Measurements from ENCODE around the gene SLC6A12. TPM values are rescaled to one million over a fixed set of nuclear protein-coding genes. Genes with fewer than 3 reads are reported as not detected.

The SLC6A12 gene
- total RNA-seq, 1 experiment from 2014 or later: not detected

- no peaks in the 10 kb centered on the region for H3K9me3 ChIP-seq (ENCODE audit: insufficient read depth, low read depth)
- H4K20me1 ChIP-seq (ENCODE audit: insufficient read depth): no peaks in the 10 kb centered on the region
- no peaks in the 10 kb centered on the region; the same call in 1 of the 2 replicates for H3F3A ChIP-seq (ENCODE audit: insufficient read depth, low read depth)
- H3K4me3 ChIP-seq: no peak overlapping the region
- intact Hi-C loops (cut with micrococcal nuclease; ENCODE audit: unreplicated experiment): no loop called here
- no peak overlapping the region for H3K4me2 ChIP-seq
- TF ChIP-seq CTCF (conservative IDR thresholded peaks at IDR 0.05): no peak
- TF ChIP-seq EZH2 (IDR thresholded peaks at IDR 0.05; ENCODE audit: low read depth): no peak
- POLR2A ChIA-PET (ENCODE audit: unreplicated experiment): no interaction called here
- no peaks in the 10 kb centered on the region for H3K79me2 ChIP-seq (ENCODE audit: low read depth)
- H3K27ac ChIP-seq: no peak overlapping the region
- H3K36me3 ChIP-seq (ENCODE audit: low read depth): no peaks in the 10 kb centered on the region
- no peak overlapping the region for H2AFZ ChIP-seq
- no peaks in the 10 kb centered on the region for H3K4me1 ChIP-seq (replicated peaks; ENCODE audit: insufficient read depth)
- no peak for DNase-seq
- CTCF ChIA-PET: no interaction called here
- H3K27me3 ChIP-seq (ENCODE audit: insufficient read depth, low read depth): peaks cover 80% of the 10 kb centered on the region
- no TSS peak for BruUV-seq (replicated peaks)
- no peaks in the 10 kb centered on the region for H3K9me2 ChIP-seq (ENCODE audit: insufficient read depth)
These were observed 29.4 kb upstream of the SLC6A12 start for GRCh38 chr12:243381-243780.

GRCh38 chr12:242496-242895, 28.5 kb upstream of the SLC6A12 start:
- no peak overlapping the region for H3K4me3 ChIP-seq
- no peak overlapping the region for H3K4me2 ChIP-seq
- no peaks in the 10 kb centered on the region for H3K36me3 ChIP-seq (ENCODE audit: low read depth)
- no peaks in the 10 kb centered on the region for H3K9me3 ChIP-seq (ENCODE audit: insufficient read depth, low read depth)
- H3F3A ChIP-seq (ENCODE audit: insufficient read depth, low read depth): no peaks in the 10 kb centered on the region; the same call in 1 of the 2 replicates
- CTCF ChIA-PET: no interaction called here
- no peaks in the 10 kb centered on the region for H3K9me2 ChIP-seq (ENCODE audit: insufficient read depth)
- POLR2A ChIA-PET (ENCODE audit: unreplicated experiment): no interaction called here
- DNase-seq: no peak
- H3K27me3 ChIP-seq (ENCODE audit: insufficient read depth, low read depth): peaks cover 82% of the 10 kb centered on the region
- no peak overlapping the region for H2AFZ ChIP-seq
- TF ChIP-seq EZH2 (IDR thresholded peaks at IDR 0.05; ENCODE audit: low read depth) (no peak), CTCF (conservative IDR thresholded peaks at IDR 0.05) (no peak)
- intact Hi-C loops (cut with micrococcal nuclease; ENCODE audit: unreplicated experiment): no loop called here
- no peaks in the 10 kb centered on the region for H4K20me1 ChIP-seq (ENCODE audit: insufficient read depth)
- no peaks in the 10 kb centered on the region for H3K4me1 ChIP-seq (replicated peaks; ENCODE audit: insufficient read depth)
- H3K79me2 ChIP-seq (ENCODE audit: low read depth): no peaks in the 10 kb centered on the region
- no peak overlapping the region for H3K27ac ChIP-seq
- no TSS peak for BruUV-seq (replicated peaks)

GRCh38 chr12:241266-241665, 27.3 kb upstream of the SLC6A12 start:
- H3K9me2 ChIP-seq (ENCODE audit: insufficient read depth): no peaks in the 10 kb centered on the region
- no peaks in the 10 kb centered on the region for H3K79me2 ChIP-seq (ENCODE audit: low read depth)
- no peaks in the 10 kb centered on the region for H4K20me1 ChIP-seq (ENCODE audit: insufficient read depth)
- ChIA-PET POLR2A (ENCODE audit: unreplicated experiment) (no interaction called here), CTCF (no interaction called here)
- no peak overlapping the region for H3K27ac ChIP-seq
- no peak overlapping the region for H3K4me3 ChIP-seq
- H2AFZ ChIP-seq: no peak overlapping the region
- no peak overlapping the region for H3K4me2 ChIP-seq
- H3F3A ChIP-seq (ENCODE audit: insufficient read depth, low read depth): no peaks in the 10 kb centered on the region; the same call in 1 of the 2 replicates
- DNase-seq: no peak
- peaks cover 10% of the 10 kb centered on the region; the same call in 1 of the 2 replicates for H3K9me3 ChIP-seq (ENCODE audit: insufficient read depth, low read depth)
- no TSS peak for BruUV-seq (replicated peaks)
- TF ChIP-seq CTCF (conservative IDR thresholded peaks at IDR 0.05) (no peak), EZH2 (IDR thresholded peaks at IDR 0.05; ENCODE audit: low read depth) (no peak)
- H3K27me3 ChIP-seq (ENCODE audit: insufficient read depth, low read depth): peaks cover 88% of the 10 kb centered on the region
- H3K4me1 ChIP-seq (replicated peaks; ENCODE audit: insufficient read depth): no peaks in the 10 kb centered on the region
- H3K36me3 ChIP-seq (ENCODE audit: low read depth): no peaks in the 10 kb centered on the region
- intact Hi-C loops (cut with micrococcal nuclease; ENCODE audit: unreplicated experiment): no loop called here
